ENCODE results near the gene SEMA5A.

SEMA5A gene

DNA sequence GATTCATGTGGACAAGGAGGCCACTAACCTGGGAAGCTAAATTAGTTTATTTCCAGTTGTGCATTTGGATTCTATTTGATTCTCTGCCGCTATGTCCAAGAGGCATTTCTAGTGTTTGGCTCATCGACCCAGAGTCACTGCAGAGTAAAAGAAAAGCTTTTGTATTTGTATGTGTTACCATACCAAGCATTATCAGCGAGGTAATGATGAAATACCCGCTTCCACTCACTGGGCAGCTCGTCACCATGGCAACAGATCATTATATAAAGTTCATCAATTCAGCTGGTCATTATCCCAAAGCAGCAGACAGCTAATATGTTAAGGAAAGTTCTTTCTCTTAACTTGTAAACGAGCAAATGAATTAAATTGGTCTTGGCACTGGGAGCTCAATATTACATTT, 380.3 kb downstream of the SEMA5A start:
- Histone ChIP-seq H3K4me3 (ENCODE audit: low read depth, low read length) (no peak overlapping the region), H3K27ac (ENCODE audit: extremely low read depth, low read depth, low read length) (no peak overlapping the region), H3K9me3 (ENCODE audit: control insufficient read depth, insufficient read depth, low read depth, low read length) (no peaks in the 10 kb centered on the region), H3K4me1 (ENCODE audit: control insufficient read depth, insufficient read depth, low read length) (no peaks in the 10 kb centered on the region), H3K36me3 (ENCODE audit: control insufficient read depth in 2 of 2, insufficient read depth in 1 of 2, low read length in 2 of 2) (no peaks in the 10 kb centered on the region)
- ChIA-PET POLR2A (no interaction called here), CTCF (no interaction called here)
- TF ChIP-seq, protein P1, sequence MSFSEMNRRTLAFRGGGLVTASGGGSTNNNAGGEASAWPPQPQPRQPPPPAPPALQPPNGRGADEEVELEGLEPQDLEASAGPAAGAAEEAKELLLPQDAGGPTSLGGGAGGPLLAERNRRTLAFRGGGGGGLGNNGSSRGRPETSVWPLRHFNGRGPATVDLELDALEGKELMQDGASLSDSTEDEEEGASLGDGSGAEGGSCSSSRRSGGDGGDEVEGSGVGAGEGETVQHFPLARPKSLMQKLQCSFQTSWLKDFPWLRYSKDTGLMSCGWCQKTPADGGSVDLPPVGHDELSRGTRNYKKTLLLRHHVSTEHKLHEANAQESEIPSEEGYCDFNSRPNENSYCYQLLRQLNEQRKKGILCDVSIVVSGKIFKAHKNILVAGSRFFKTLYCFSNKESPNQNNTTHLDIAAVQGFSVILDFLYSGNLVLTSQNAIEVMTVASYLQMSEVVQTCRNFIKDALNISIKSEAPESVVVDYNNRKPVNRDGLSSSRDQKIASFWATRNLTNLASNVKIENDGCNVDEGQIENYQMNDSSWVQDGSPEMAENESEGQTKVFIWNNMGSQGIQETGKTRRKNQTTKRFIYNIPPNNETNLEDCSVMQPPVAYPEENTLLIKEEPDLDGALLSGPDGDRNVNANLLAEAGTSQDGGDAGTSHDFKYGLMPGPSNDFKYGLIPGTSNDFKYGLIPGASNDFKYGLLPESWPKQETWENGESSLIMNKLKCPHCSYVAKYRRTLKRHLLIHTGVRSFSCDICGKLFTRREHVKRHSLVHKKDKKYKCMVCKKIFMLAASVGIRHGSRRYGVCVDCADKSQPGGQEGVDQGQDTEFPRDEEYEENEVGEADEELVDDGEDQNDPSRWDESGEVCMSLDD (tag by site-specific recombination; IDR thresholded peaks at IDR 0.05) = no peak
- TF ChIP-seq ZNF416 (tag by site-specific recombination; IDR thresholded peaks at IDR 0.05) (no peak), ZSCAN23 (tag by site-specific recombination; IDR thresholded peaks at IDR 0.05) (no peak), ZNF48 (tag by site-specific recombination; IDR thresholded peaks at IDR 0.05) (no peak)

DNA sequence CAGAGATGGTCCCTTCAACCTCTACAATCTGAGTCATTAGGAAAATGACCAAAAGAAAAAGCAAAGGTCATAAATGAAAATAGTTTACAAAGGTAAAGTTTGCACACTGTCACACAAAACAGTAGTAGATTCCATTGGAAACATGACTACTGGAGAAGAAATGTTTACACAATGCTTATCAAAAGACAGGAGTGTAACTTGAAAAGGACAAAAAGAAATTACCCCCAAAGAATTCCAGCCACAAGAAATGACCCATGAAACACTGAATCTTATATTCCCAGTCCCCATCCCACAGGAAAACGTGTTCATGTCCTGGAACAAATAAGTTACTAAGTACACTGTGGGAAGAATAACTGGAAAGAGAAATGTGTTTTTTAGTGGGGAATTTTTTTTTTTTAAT, 385.1 kb downstream of the SEMA5A start:
- ChIA-PET CTCF (no interaction called here), POLR2A (no interaction called here)
- H3K27ac ChIP-seq (ENCODE audit: extremely low read depth, low read depth, low read length) = no peak overlapping the region
- H3K36me3 ChIP-seq (ENCODE audit: control insufficient read depth in 2 of 2, insufficient read depth in 1 of 2, low read length in 2 of 2) = no peaks in the 10 kb centered on the region
- H3K4me3 ChIP-seq (ENCODE audit: low read depth, low read length) = no peak overlapping the region
- no peak for TF ChIP-seq ZNF514 (tag by site-specific recombination; IDR thresholded peaks at IDR 0.05)
- TF ChIP-seq ZNF132 (tag by site-specific recombination; IDR thresholded peaks at IDR 0.05; ENCODE audit: borderline replicate concordance) = no peak
- no peak for TF ChIP-seq ZNF664 (tag by site-specific recombination; IDR thresholded peaks at IDR 0.05)
- H3K4me1 ChIP-seq (ENCODE audit: control insufficient read depth, insufficient read depth, low read length) = no peaks in the 10 kb centered on the region
- no peaks in the 10 kb centered on the region for H3K9me3 ChIP-seq (ENCODE audit: control insufficient read depth, insufficient read depth, low read depth, low read length)

DNA sequence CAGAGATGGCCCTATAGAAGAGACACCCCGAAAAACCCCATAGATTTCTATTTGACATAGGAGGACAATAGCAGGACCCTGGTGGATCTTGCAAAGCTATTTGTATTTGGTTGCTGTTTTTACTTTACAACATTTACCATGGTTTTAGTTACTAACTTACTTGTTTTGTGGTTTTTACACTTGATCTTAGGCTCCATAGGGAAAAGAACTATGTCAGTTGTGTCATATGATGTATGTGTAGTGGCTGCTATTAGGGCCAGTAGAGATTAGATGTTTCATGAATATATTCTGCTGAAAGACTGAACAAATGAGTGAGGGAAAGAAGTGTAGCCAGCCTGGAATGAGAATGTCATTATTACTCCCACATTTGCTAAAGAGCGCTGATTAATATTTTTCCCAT, 388.1 kb downstream of the SEMA5A start:
- ChIA-PET POLR2A (no interaction called here), CTCF (interaction anchor here (0.7 kb wide), 1 partner anchor 691 kb away, joined by 5 read pairs; no protein-coding TSS in a partner anchor)
- Histone ChIP-seq H3K4me3 (ENCODE audit: low read depth, low read length) (no peak overlapping the region), H3K36me3 (ENCODE audit: control insufficient read depth in 2 of 2, insufficient read depth in 1 of 2, low read length in 2 of 2) (no peaks in the 10 kb centered on the region), H3K9me3 (ENCODE audit: control insufficient read depth, insufficient read depth, low read depth, low read length) (no peaks in the 10 kb centered on the region), H3K4me1 (ENCODE audit: control insufficient read depth, insufficient read depth, low read length) (no peaks in the 10 kb centered on the region), H3K27ac (ENCODE audit: extremely low read depth, low read depth, low read length) (no peak overlapping the region)
- TF ChIP-seq ZNF830 (tag by site-specific recombination; IDR thresholded peaks at IDR 0.05; ENCODE audit: low read depth) (no peak), ZNF654 (tag by site-specific recombination; IDR thresholded peaks at IDR 0.05; ENCODE audit: low read depth) (no peak), ZNF19 (tag by site-specific recombination; IDR thresholded peaks at IDR 0.05; ENCODE audit: low read depth) (no peak), ZNF670 (tag by site-specific recombination; IDR thresholded peaks at IDR 0.05; ENCODE audit: low read depth) (no peak), ZFP69B (tag by site-specific recombination; IDR thresholded peaks at IDR 0.05) (no peak), ZSCAN30 (tag by site-specific recombination; IDR thresholded peaks at IDR 0.05) (no peak)
- TF ChIP-seq, protein P2, sequence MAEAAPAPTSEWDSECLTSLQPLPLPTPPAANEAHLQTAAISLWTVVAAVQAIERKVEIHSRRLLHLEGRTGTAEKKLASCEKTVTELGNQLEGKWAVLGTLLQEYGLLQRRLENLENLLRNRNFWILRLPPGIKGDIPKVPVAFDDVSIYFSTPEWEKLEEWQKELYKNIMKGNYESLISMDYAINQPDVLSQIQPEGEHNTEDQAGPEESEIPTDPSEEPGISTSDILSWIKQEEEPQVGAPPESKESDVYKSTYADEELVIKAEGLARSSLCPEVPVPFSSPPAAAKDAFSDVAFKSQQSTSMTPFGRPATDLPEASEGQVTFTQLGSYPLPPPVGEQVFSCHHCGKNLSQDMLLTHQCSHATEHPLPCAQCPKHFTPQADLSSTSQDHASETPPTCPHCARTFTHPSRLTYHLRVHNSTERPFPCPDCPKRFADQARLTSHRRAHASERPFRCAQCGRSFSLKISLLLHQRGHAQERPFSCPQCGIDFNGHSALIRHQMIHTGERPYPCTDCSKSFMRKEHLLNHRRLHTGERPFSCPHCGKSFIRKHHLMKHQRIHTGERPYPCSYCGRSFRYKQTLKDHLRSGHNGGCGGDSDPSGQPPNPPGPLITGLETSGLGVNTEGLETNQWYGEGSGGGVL (tag by site-specific recombination; IDR thresholded peaks at IDR 0.05) = no peak

DNA sequence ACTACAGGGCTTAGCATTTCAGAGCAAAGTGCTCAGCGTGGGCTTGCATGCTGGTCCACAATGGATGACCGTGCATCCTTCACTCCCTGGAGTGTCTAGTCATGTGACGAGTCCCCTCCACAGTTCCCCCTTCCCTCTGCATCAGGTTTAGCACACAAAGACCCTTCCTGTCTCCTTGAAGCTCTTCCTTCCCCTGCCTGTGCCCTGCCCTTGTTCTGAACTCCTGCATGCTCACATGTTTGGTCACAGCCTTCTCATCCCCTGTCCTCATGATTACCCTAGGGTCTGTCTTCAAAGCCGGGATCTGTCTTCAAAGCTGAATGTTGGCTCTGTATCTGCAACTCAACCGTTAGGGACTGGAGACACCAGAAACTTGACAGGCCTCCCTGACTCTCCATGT, 388.9 kb downstream of the SEMA5A start:
- POLR2A ChIA-PET = no interaction called here
- CTCF ChIA-PET = no interaction called here
- H3K27ac ChIP-seq (ENCODE audit: extremely low read depth, low read depth, low read length) = no peak overlapping the region

More for the DNA sequence above, 388.9 kb downstream of the SEMA5A start:
- H3K9me3 ChIP-seq (ENCODE audit: control insufficient read depth, insufficient read depth, low read depth, low read length) = no peaks in the 10 kb centered on the region
- H3K4me1 ChIP-seq (ENCODE audit: control insufficient read depth, insufficient read depth, low read length) = no peaks in the 10 kb centered on the region
- TF ChIP-seq ZNF239 (tag by site-specific recombination; IDR thresholded peaks at IDR 0.05) (no peak), ELK4 (IDR thresholded peaks at IDR 0.05; ENCODE audit: borderline replicate concordance, low read depth, low read length) (no peak)
- no peak overlapping the region for H3K4me3 ChIP-seq (ENCODE audit: low read depth, low read length)
- no peaks in the 10 kb centered on the region for H3K36me3 ChIP-seq (ENCODE audit: control insufficient read depth in 2 of 2, insufficient read depth in 1 of 2, low read length in 2 of 2)
